Caco-2 (cell line): ENCODE measurements around the gene SNIP1. TPM values are rescaled to one million over a fixed set of nuclear protein-coding genes. Genes with fewer than 3 reads are reported as not detected.

Experiments used
- microRNA-seq: library from miRNA; unstranded; fragments of <30 nt; microRNA quantifications from one replicate; pipeline ENCODE4 v1.2.0, GENCODE V29; 2022
- total RNA-seq: library from RNA; stranded (reverse); gene quantifications from 2 replicates; pipeline ENCODE4 v1.2.3, GENCODE V29; 2022

Gene SNIP1
- total RNA-seq, 1 experiment from 2014 or later: 13.7 TPM

Small RNA genes within 50 kb of the gene (microRNA-seq; reads per million reads assigned to microRNA genes)
- gene MIR5581: 0.74 reads per million

Other genes with a start within 250 kb of the SNIP1 start
- gene ZC3H12A, start 79.7 kb downstream of the SNIP1 start, total RNA-seq: 4.7 and 4.9 TPM in 2 replicates
- gene MEAF6, start 39.5 kb downstream of the SNIP1 start, total RNA-seq: 36.8 and 38.3 TPM in 2 replicates
- gene DNALI1, start 2.6 kb upstream of the SNIP1 start, total RNA-seq: 0.21 and 0.27 TPM in 2 replicates
- gene GNL2, start 41.6 kb upstream of the SNIP1 start, total RNA-seq: 51.6 and 53.8 TPM in 2 replicates
- gene RSPO1, start 80.6 kb upstream of the SNIP1 start, total RNA-seq: not detected in 2 replicates
- 35.4 and 37.0 TPM in 2 replicates for gene CDCA8, start 138.2 kb upstream of the SNIP1 start, total RNA-seq
- gene EPHA10, start 210.8 kb upstream of the SNIP1 start, total RNA-seq: 2.8 and 3.1 TPM in 2 replicates
- 24.8 and 25.9 TPM in 2 replicates for gene MANEAL, start 239.6 kb upstream of the SNIP1 start, total RNA-seq